Glutamatergic neuron (in vitro differentiated cells): ENCODE measurements around the gene SMARCA2. TPM values are rescaled to one million over a fixed set of nuclear protein-coding genes. Genes with fewer than 3 reads are reported as not detected.

Experiments used
- DNase-seq: peaks from one replicate; pipeline ENCODE4 v3.0.0; 2022
- H3K27ac Mint-ChIP-seq: one replicate; pipeline ENCODE4 v1.8.0; 2020; ENCODE audit warnings: mild to moderate bottlenecking, mixed read lengths, inconsistent platforms; ENCODE audit not compliant: unreplicated experiment
- H3K27me3 Mint-ChIP-seq: one replicate; pipeline ENCODE4 v1.8.0; 2020; ENCODE audit warnings: mild to moderate bottlenecking, moderate library complexity, mixed read lengths, inconsistent platforms; ENCODE audit not compliant: unreplicated experiment
- H3K36me3 Mint-ChIP-seq: one replicate; pipeline ENCODE4 v1.8.0; 2020; ENCODE audit warnings: mild to moderate bottlenecking, mixed read lengths, inconsistent platforms; ENCODE audit not compliant: unreplicated experiment
- H3K4me1 Mint-ChIP-seq: one replicate; pipeline ENCODE4 v1.8.0; 2020; ENCODE audit warnings: mild to moderate bottlenecking, low read depth, mixed read lengths, inconsistent platforms; ENCODE audit not compliant: unreplicated experiment
- H3K4me3 Mint-ChIP-seq: one replicate; pipeline ENCODE4 v1.8.0; 2020; ENCODE audit warnings: mild to moderate bottlenecking, mixed read lengths, inconsistent platforms; ENCODE audit not compliant: unreplicated experiment
- H3K9me3 Mint-ChIP-seq: one replicate; pipeline ENCODE4 v1.8.0; 2020; ENCODE audit warnings: mild to moderate bottlenecking, moderate library complexity, mixed read lengths, inconsistent platforms; ENCODE audit not compliant: unreplicated experiment
- total RNA-seq: library from RNA; stranded (reverse); fragmentation: NEBNext Ultra II Directional; extraction: Animal tissue kit (Norgen Biotek cat#: 25700); gene quantifications from one replicate; pipeline ENCODE4 v1.2.1, GENCODE V29; 2021; ENCODE audit not compliant: unreplicated experiment
- TF ChIP-seq, protein P1 (sequence below): fragments of 200-600 bp; sonication (generic); IDR thresholded peaks from one replicate; pipeline ENCODE4 v1.5.0; 2021; ENCODE audit not compliant: partially characterized antibody, unreplicated experiment

Gene SMARCA2
- total RNA-seq, 1 donor from 2014 or later, result 14.5 TPM

DNA sequence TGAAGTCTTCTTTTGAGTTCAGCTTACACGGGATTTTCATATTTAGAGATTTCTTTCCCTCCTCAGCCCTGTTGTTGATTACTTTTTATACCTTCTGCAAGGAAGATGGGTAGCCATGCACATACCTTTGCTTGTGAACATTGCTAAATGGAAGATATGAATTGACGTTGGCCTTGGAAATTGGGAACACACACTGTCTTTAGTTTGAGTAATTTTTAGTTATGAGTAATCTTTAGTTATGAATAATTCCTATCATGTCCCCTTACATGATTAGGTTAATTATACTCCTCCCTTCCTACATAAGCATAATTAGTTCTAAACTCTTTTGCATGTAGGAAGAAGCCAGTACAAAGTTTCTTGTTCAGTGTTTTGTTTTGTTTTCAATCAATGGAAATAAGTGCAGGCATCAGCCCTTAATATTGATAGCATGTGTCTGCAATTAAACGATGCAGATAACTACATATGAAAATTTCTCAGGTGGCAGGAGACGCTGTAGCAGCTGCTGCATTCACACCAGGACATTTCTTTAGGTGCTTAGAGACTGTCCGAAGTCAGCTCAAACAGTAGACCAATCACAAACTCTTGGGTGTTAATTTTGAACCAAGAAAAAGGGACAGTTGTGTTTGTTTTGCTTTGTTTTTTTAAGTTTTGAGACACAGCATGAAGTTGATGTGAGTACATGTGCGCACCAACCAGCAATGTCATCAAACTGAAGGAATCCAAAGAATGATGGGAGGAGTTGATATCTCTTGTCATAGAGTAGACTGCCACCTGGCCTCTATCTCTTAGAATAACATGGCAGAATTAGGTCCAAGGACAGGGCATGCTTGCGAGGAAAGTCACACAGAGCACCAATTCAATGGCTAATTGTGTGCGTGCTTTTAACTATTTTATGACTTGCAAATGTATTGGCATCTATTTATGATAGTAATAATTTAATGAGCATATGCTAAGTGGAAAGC lies 51.4 kb downstream of the SMARCA2 start:
- Mint-ChIP-seq H3K27me3 (no peaks in the 10 kb centered on the region), H3K27ac (no peak overlapping the region), H3K4me1 (no peaks in the 10 kb centered on the region), H3K36me3 (no peaks in the 10 kb centered on the region), H3K4me3 (no peak overlapping the region), H3K9me3 (no peaks in the 10 kb centered on the region)
- TF ChIP-seq, protein P1, sequence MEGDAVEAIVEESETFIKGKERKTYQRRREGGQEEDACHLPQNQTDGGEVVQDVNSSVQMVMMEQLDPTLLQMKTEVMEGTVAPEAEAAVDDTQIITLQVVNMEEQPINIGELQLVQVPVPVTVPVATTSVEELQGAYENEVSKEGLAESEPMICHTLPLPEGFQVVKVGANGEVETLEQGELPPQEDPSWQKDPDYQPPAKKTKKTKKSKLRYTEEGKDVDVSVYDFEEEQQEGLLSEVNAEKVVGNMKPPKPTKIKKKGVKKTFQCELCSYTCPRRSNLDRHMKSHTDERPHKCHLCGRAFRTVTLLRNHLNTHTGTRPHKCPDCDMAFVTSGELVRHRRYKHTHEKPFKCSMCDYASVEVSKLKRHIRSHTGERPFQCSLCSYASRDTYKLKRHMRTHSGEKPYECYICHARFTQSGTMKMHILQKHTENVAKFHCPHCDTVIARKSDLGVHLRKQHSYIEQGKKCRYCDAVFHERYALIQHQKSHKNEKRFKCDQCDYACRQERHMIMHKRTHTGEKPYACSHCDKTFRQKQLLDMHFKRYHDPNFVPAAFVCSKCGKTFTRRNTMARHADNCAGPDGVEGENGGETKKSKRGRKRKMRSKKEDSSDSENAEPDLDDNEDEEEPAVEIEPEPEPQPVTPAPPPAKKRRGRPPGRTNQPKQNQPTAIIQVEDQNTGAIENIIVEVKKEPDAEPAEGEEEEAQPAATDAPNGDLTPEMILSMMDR, result no peak
- DNase-seq, result no peak

DNA sequence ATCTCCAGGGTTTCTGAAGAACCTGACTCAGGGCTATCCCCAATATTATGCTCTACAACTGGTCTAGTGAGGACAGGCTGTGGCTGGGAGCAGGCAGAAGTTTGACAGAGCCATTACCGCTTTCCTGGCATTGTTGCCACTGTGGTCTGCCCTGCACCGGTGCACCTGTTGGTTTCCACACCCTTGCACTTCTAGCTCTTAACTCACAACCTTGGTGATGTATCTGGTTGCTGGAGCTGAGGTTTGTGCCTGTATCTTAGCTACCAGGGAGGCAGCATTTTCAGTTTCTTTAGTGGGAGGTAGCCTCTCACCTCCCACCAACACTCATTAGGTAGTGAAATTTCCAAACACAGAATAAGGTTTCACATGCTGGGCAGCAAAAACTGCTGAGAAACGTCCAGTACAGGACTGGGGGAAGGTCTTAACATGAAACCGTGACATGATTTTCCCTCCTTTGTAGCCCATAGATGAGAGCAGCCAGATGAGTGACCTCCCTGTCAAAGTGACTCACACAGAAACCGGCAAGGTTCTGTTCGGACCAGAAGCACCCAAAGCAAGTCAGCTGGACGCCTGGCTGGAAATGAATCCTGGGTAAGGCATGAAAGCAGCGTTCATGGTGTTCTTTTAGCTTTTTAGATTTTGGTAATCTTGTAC lies 57.7 kb downstream of the SMARCA2 start:
- H3K9me3 Mint-ChIP-seq, result no peaks in the 10 kb centered on the region
- no peaks in the 10 kb centered on the region for H3K36me3 Mint-ChIP-seq
- no peak overlapping the region for H3K27ac Mint-ChIP-seq
- TF ChIP-seq, protein P1, result no peak
- no peaks in the 10 kb centered on the region for H3K27me3 Mint-ChIP-seq
- no peak overlapping the region for H3K4me3 Mint-ChIP-seq
- H3K4me1 Mint-ChIP-seq, result no peaks in the 10 kb centered on the region
- no peak for DNase-seq

DNA sequence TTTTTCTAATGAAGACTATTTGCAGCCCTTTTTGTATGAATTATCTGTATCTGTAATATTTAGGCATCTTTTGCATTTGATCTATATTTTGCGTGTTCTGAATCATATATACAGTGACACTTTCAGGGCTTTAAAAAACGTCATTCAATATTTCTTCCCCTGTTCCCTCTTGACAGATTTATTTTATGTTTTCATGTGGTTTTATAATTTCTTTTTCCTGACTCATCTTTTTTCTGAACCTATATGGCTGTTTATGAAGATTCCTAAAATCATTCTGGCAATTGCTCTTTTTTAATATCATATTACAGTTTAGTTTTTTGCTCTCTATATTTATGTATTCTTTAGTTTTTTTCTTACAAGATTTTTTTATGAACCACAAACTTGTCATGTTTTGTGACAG lies 67.6 kb downstream of the SMARCA2 start:
- Mint-ChIP-seq H3K27me3 (peaks cover 3% of the 10 kb centered on the region), H3K4me1 (no peaks in the 10 kb centered on the region), H3K4me3 (no peak overlapping the region), H3K36me3 (no peaks in the 10 kb centered on the region), H3K9me3 (no peaks in the 10 kb centered on the region), H3K27ac (no peak overlapping the region)
- no peak for DNase-seq
- TF ChIP-seq, protein P1, result no peak

DNA sequence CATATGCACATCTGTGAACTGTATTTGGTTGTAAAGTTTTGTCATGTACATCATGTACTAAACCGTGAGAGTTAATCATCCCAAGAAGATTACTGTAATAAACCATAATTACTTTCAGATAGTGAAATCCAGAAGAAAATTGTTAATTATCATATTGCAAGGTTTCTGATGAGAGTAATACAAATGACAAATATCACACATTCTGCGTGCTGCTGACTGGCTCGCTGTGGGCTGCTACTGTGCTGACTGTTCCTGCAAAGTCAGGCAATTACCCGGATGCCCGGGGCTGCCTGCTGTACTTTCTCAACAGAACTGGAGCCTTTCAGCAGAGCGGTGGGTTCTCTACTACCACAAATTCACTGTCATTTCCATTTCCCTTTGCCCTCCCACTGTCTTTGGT lies 68.3 kb downstream of the SMARCA2 start:
- Mint-ChIP-seq H3K27me3 (peaks cover 3% of the 10 kb centered on the region), H3K4me1 (no peaks in the 10 kb centered on the region), H3K9me3 (no peaks in the 10 kb centered on the region), H3K27ac (no peak overlapping the region), H3K36me3 (no peaks in the 10 kb centered on the region), H3K4me3 (no peak overlapping the region)
- DNase-seq, result no peak
- TF ChIP-seq, protein P1, result no peak

DNA sequence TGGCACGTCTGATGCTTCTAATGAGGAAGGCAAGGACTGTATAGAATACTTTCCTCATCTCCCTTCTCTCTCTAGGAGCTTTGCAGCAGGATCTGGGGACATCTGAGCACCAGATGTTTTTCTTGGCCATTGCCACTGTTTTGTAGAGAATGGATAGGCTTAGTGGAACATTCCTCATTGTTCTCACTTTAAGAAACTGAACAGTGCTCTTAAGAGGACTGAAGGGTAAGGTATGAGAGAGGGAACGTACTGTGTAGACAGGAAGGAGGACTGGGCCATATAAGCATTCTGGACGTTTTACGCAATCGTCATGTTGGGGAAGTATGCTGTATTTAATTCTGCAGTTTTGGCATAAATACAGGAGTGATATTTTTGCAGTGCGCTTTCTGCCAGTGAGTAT lies 70.6 kb downstream of the SMARCA2 start:
- Mint-ChIP-seq H3K9me3 (no peaks in the 10 kb centered on the region), H3K27me3 (peaks cover 3% of the 10 kb centered on the region), H3K4me3 (no peak overlapping the region), H3K27ac (no peak overlapping the region), H3K4me1 (no peaks in the 10 kb centered on the region), H3K36me3 (no peaks in the 10 kb centered on the region)
- DNase-seq, result no peak
- TF ChIP-seq, protein P1, result no peak
